H9 (cell line): ENCODE measurements around the gene THAP3. TPM values are rescaled to one million over a fixed set of nuclear protein-coding genes. Genes with fewer than 3 reads are reported as not detected.

ENCODE experiments used
- DNase-seq: peaks from one replicate; pipeline ENCODE4 v3.0.0-alpha.2; 2017
- H2AFZ ChIP-seq: one replicate; pipeline ENCODE4 v1.6.1; 2013; ENCODE audit warnings: mild to moderate bottlenecking, low read length, control low read depth, moderate library complexity
- H2AK5ac ChIP-seq: 2 replicates; pipeline ENCODE4 v1.6.1; 2013; ENCODE audit warnings: low read length, control low read depth, mixed read lengths; ENCODE audit not compliant: insufficient read length
- H2BK120ac ChIP-seq: one replicate; pipeline ENCODE4 v1.6.1; 2013; ENCODE audit warnings: low read depth, mild to moderate bottlenecking, low read length, control low read depth, inconsistent platforms; ENCODE audit not compliant: poor library complexity, severe bottlenecking
- H2BK12ac ChIP-seq: 2 replicates; pipeline ENCODE4 v1.6.1; 2013; ENCODE audit warnings: low read length, control low read depth, mixed read lengths, low read depth; ENCODE audit not compliant: insufficient read length
- H2BK15ac ChIP-seq: 2 replicates; pipeline ENCODE4 v1.6.1; 2013; ENCODE audit warnings: low read depth, low read length, control low read depth
- H2BK20ac ChIP-seq: one replicate; pipeline ENCODE4 v1.6.1; 2013; ENCODE audit warnings: low read depth, mild to moderate bottlenecking, low read length, control low read depth, inconsistent platforms; ENCODE audit not compliant: poor library complexity, severe bottlenecking
- H2BK5ac ChIP-seq: 2 replicates; pipeline ENCODE4 v1.6.1; 2013; ENCODE audit warnings: low read length, control low read depth, mixed read lengths; ENCODE audit not compliant: insufficient read length
- H3K14ac ChIP-seq: 2 replicates; pipeline ENCODE4 v1.6.1; 2013; ENCODE audit warnings: low read length, control low read depth; ENCODE audit not compliant: insufficient read depth
- H3K18ac ChIP-seq: 2 replicates; pipeline ENCODE4 v1.6.1; 2013; ENCODE audit warnings: low read depth, mild to moderate bottlenecking, mixed read lengths, low read length, control low read depth; ENCODE audit not compliant: insufficient read length
- H3K23ac ChIP-seq: 2 replicates; pipeline ENCODE4 v1.6.1; 2013; ENCODE audit warnings: low read length, control low read depth, mixed read lengths, low read depth; ENCODE audit not compliant: insufficient read length
- H3K23me2 ChIP-seq: 2 replicates; pipeline ENCODE4 v1.6.1; 2013; ENCODE audit warnings: low read depth, mild to moderate bottlenecking, mixed read lengths, low read length, control low read depth; ENCODE audit not compliant: insufficient read length, poor library complexity, severe bottlenecking
- H3K27ac ChIP-seq: 2 replicates; pipeline ENCODE4 v1.5.1; 2013; ENCODE audit warnings: low read length, control low read depth, mixed read lengths, low read depth; ENCODE audit not compliant: insufficient read length
- H3K27me3 ChIP-seq: 2 replicates; pipeline ENCODE4 v1.6.1; 2013; ENCODE audit warnings: low read length, control low read depth, inconsistent platforms; ENCODE audit not compliant: insufficient read depth
- H3K4ac ChIP-seq: 2 replicates; pipeline ENCODE4 v1.6.1; 2013; ENCODE audit warnings: low read depth, mild to moderate bottlenecking, control low read depth, inconsistent platforms, low read length, moderate library complexity
- H3K4me1 ChIP-seq: 2 replicates; pipeline ENCODE4 v1.6.1; 2013; ENCODE audit warnings: low read length, control low read depth, inconsistent platforms; ENCODE audit not compliant: insufficient read depth
- H3K4me2 ChIP-seq: 2 replicates; pipeline ENCODE4 v1.6.1; 2013; ENCODE audit warnings: low read length, control low read depth, mixed read lengths; ENCODE audit not compliant: insufficient read length, insufficient read depth
- H3K56ac ChIP-seq: 2 replicates; pipeline ENCODE4 v1.6.1; 2013; ENCODE audit warnings: low read depth, mild to moderate bottlenecking, mixed read lengths, low read length, control low read depth; ENCODE audit not compliant: insufficient read length
- H3K79me1 ChIP-seq: 2 replicates; pipeline ENCODE4 v1.6.1; 2013; ENCODE audit warnings: low read depth, mild to moderate bottlenecking, moderate library complexity, low read length, control low read depth, inconsistent platforms; ENCODE audit not compliant: insufficient read depth, poor library complexity, severe bottlenecking
- H3K79me2 ChIP-seq: 2 replicates; pipeline ENCODE4 v1.6.1; 2013; ENCODE audit warnings: low read length, control low read depth, inconsistent platforms; ENCODE audit not compliant: insufficient read depth
- H3K9ac ChIP-seq: 2 replicates; pipeline ENCODE4 v1.6.1; 2013; ENCODE audit warnings: low read length, control low read depth, mixed read lengths; ENCODE audit not compliant: insufficient read length; ENCODE audit errors: extremely low read depth
- H3K9me3 ChIP-seq: one replicate; pipeline ENCODE4 v1.6.1; 2013; ENCODE audit warnings: low read depth, low read length, inconsistent platforms; ENCODE audit not compliant: control insufficient read depth
- H3T11ph ChIP-seq: one replicate; pipeline ENCODE4 v1.6.1; 2013; ENCODE audit warnings: mild to moderate bottlenecking, low read length, control low read depth, inconsistent platforms
- H4K20me1 ChIP-seq: one replicate; pipeline ENCODE4 v1.6.1; 2013; ENCODE audit not compliant: control insufficient read depth, insufficient read length, insufficient read depth
- H4K5ac ChIP-seq: 2 replicates; pipeline ENCODE4 v1.6.1; 2013; ENCODE audit warnings: low read depth, mild to moderate bottlenecking, mixed read lengths, low read length, control low read depth; ENCODE audit not compliant: insufficient read length
- H4K8ac ChIP-seq: replicated peaks from 2 replicates; pipeline ENCODE4 v1.6.1; 2013; ENCODE audit warnings: low read length, control low read depth, mixed read lengths, low read depth; ENCODE audit not compliant: insufficient read length
- H4K91ac ChIP-seq: 2 replicates; pipeline ENCODE4 v1.6.1; 2013; ENCODE audit warnings: low read depth, mild to moderate bottlenecking, moderate library complexity, mixed read lengths, low read length, control low read depth; ENCODE audit not compliant: insufficient read length
- H3K27ac Mint-ChIP-seq, 3 experiments: 2 replicates in 2 of 3; 3 replicates in 1 of 3; pipeline ENCODE4 v1.8.0; 2020 to 2021; ENCODE audit warnings: mixed read lengths in 3 of 3, mild to moderate bottlenecking in 1 of 3, moderate library complexity in 1 of 3
- H3K27me3 Mint-ChIP-seq: 2 replicates; pipeline ENCODE4 v1.8.0; 2021; ENCODE audit warnings: low read depth, mild to moderate bottlenecking, moderate library complexity, mixed read lengths
- H3K36me3 Mint-ChIP-seq, 3 experiments: 2 replicates in 2 of 3; 3 replicates in 1 of 3; pipeline ENCODE4 v1.8.0; 2020 to 2021; ENCODE audit warnings: low read depth in 3 of 3, mixed read lengths in 3 of 3; ENCODE audit not compliant: insufficient read depth in 1 of 3
- H3K4me1 Mint-ChIP-seq, 2 experiments: 2 replicates each; pipeline ENCODE4 v1.8.0; 2020; ENCODE audit warnings: mixed read lengths in 2 of 2
- H3K4me3 Mint-ChIP-seq, 2 experiments: 2 replicates in 1 of 2; 3 replicates in 1 of 2; pipeline ENCODE4 v1.8.0; 2020 to 2021; ENCODE audit warnings: mild to moderate bottlenecking in 2 of 2, mixed read lengths in 2 of 2, moderate library complexity in 1 of 2
- H3K9me3 Mint-ChIP-seq, 2 experiments: 2 replicates in 1 of 2; 3 replicates in 1 of 2; pipeline ENCODE4 v1.8.0; 2020; ENCODE audit warnings: mild to moderate bottlenecking in 2 of 2, mixed read lengths in 2 of 2, moderate library complexity in 1 of 2
- whole genome bisulfite sequencing: extraction: QIAGEN DNeasy Blood & Tissue Kit; methylation state at CpG from one replicate; pipeline ENCODE4 v1.1.7; 2013; ENCODE audit warnings: missing lambda C conversion rate, low lambda C conversion rate, mixed read lengths; ENCODE audit not compliant: insufficient read length; ENCODE audit errors: extremely low coverage; 5-methylcytosine and 5-hydroxymethylcytosine counted together
- total RNA-seq: library from RNA; stranded (reverse); gene quantifications from 2 replicates; pipeline ENCODE4 v1.2.1, GENCODE V29; 2021
- TF ChIP-seq, protein P1 (sequence below): fragments of 200-600 bp; sonication (generic); conservative IDR thresholded peaks from 3 replicates; pipeline ENCODE4 v1.8.0; 2021; ENCODE audit warnings: antibody characterized with exemption, mild to moderate bottlenecking

THAP3 gene
- total RNA-seq, 1 experiment from 2014 or later, result 15.3 TPM

GRCh38 chr1:6637770-6638169 is 13.1 kb downstream of the THAP3 start:
- Histone ChIP-seq H3K9me3 (no peaks in the 10 kb centered on the region), H2BK20ac (no peak overlapping the region), H4K5ac (no peak overlapping the region), H3K23ac (no peak overlapping the region), H3K56ac (no peak overlapping the region), H3K4ac (no peak overlapping the region), H2AFZ (no peak overlapping the region), H4K8ac (no peak overlapping the region), H4K91ac (no peak overlapping the region), H2BK120ac (no peak overlapping the region), H3K4me1 (no peaks in the 10 kb centered on the region), H3K14ac (no peak overlapping the region), H3K27me3 (no peaks in the 10 kb centered on the region), H4K20me1 (no peaks in the 10 kb centered on the region), H3K18ac (no peak overlapping the region), H3K79me1 (no peaks in the 10 kb centered on the region), H3K4me2 (no peak overlapping the region), H2BK15ac (no peak overlapping the region), H3K23me2 (no peaks in the 10 kb centered on the region), H3K79me2 (no peaks in the 10 kb centered on the region), H2AK5ac (no peak overlapping the region), H3T11ph (no peak overlapping the region), H3K9ac (no peak overlapping the region), H3K27ac (no peak overlapping the region), H2BK12ac (no peak overlapping the region), H2BK5ac (no peak overlapping the region)
- WGBS, result no CpG with 5 or more reads among the region's 9 CpGs
- no peaks in the 10 kb centered on the region for H3K9me3 Mint-ChIP-seq
- H3K4me3 Mint-ChIP-seq, result no peak overlapping the region
- DNase-seq, result no peak
- H3K27me3 Mint-ChIP-seq, result no peaks in the 10 kb centered on the region; the same call in 1 of the 2 replicates
- TF ChIP-seq, protein P1, sequence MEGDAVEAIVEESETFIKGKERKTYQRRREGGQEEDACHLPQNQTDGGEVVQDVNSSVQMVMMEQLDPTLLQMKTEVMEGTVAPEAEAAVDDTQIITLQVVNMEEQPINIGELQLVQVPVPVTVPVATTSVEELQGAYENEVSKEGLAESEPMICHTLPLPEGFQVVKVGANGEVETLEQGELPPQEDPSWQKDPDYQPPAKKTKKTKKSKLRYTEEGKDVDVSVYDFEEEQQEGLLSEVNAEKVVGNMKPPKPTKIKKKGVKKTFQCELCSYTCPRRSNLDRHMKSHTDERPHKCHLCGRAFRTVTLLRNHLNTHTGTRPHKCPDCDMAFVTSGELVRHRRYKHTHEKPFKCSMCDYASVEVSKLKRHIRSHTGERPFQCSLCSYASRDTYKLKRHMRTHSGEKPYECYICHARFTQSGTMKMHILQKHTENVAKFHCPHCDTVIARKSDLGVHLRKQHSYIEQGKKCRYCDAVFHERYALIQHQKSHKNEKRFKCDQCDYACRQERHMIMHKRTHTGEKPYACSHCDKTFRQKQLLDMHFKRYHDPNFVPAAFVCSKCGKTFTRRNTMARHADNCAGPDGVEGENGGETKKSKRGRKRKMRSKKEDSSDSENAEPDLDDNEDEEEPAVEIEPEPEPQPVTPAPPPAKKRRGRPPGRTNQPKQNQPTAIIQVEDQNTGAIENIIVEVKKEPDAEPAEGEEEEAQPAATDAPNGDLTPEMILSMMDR, result peak; percentile 28; the same call in 1 of the 3 replicates
- H3K4me1 Mint-ChIP-seq, result no peaks in the 10 kb centered on the region
- no peak overlapping the region for H3K27ac Mint-ChIP-seq
- H3K36me3 Mint-ChIP-seq, result peaks cover 37 to 93% (median 89%) of the 10 kb centered on the region in 3 experiments
